HEK293 (cell line): ENCODE results near the gene DISC1.

Experiments
- CTCF ChIA-PET: fragments of 350-600 bp; formaldehyde crosslinking; extraction: SDS; loops from one replicate; lab custom pipeline; 2021; ENCODE audit warnings: antibody characterized with exemption; lab: Yijun Ruan, JAX
- POLR2A ChIA-PET: fragments of 300-600 bp; formaldehyde crosslinking; extraction: SDS; loops from one replicate; lab custom pipeline; 2020; ENCODE audit warnings: antibody characterized with exemption, inconsistent platforms; lab: Yijun Ruan, JAX
- H3K27ac ChIP-seq: fragments of 200-500 bp; sonication (Bioruptor generic); 2 replicates; pipeline ENCODE4 v1.5.1; 2014; ENCODE audit warnings: low read depth, low read length, control low read depth, inconsistent platforms; ENCODE audit errors: extremely low read depth
- H3K36me3 ChIP-seq, 2 experiments: fragments of 200-500 bp in 1 of 2; sonication (Bioruptor generic) in 1 of 2; 1 replicate in 1 of 2; 2 replicates in 1 of 2; pipeline ENCODE4 v1.5.1; 2014 to 2017; ENCODE audit warnings: inconsistent platforms in 2 of 2, low read length in 2 of 2; ENCODE audit not compliant: control insufficient read depth in 2 of 2, insufficient read depth in 1 of 2
- H3K4me1 ChIP-seq: fragments of 200-500 bp; sonication (Bioruptor generic); 2 replicates; pipeline ENCODE4 v1.5.1; 2014; ENCODE audit warnings: mild to moderate bottlenecking, low read length, inconsistent platforms; ENCODE audit not compliant: control insufficient read depth, insufficient read depth
- H3K4me3 ChIP-seq: 2 replicates; pipeline ENCODE4 v1.5.1; 2011; ENCODE audit warnings: low read depth, mild to moderate bottlenecking, control low read depth, low read length, moderate library complexity
- H3K9me3 ChIP-seq: fragments of 200-500 bp; sonication (Bioruptor generic); 2 replicates; pipeline ENCODE4 v1.5.1; 2014; ENCODE audit warnings: low read depth, low read length, inconsistent platforms; ENCODE audit not compliant: control insufficient read depth, insufficient read depth
- FEZF1 ChIP-seq: fragments of 450-650 bp; formaldehyde crosslinking; IDR thresholded peaks from 2 replicates; pipeline ENCODE4 v1.5.1; 2016; ENCODE audit warnings: missing biosample characterization, missing genetic modification characterization
- GLI2 ChIP-seq: fragments of 450-650 bp; formaldehyde crosslinking; IDR thresholded peaks from 2 replicates; pipeline ENCODE4; 2017; ENCODE audit warnings: missing biosample characterization, missing genetic modification characterization, low read depth, borderline replicate concordance
- IKZF3 ChIP-seq: fragments of 450-650 bp; IDR thresholded peaks from 2 replicates; pipeline ENCODE4 v1.5.0; 2018; ENCODE audit warnings: missing biosample characterization, mild to moderate bottlenecking, missing genetic modification characterization, moderate library complexity
- MEIS1 ChIP-seq: sonication (generic); formaldehyde crosslinking; IDR thresholded peaks from 2 replicates; pipeline ENCODE4 v1.8.1; 2022; ENCODE audit warnings: missing genetic modification reagents, mild to moderate bottlenecking, borderline replicate concordance
- OSR2 ChIP-seq: fragments of 450-650 bp; formaldehyde crosslinking; IDR thresholded peaks from 2 replicates; pipeline ENCODE4 v1.5.1; 2016; ENCODE audit warnings: missing biosample characterization, missing genetic modification characterization
- OVOL3 ChIP-seq: fragments of 450-650 bp; formaldehyde crosslinking; IDR thresholded peaks from 2 replicates; pipeline ENCODE4 v1.5.1; 2016; ENCODE audit warnings: missing biosample characterization, missing genetic modification characterization
- WT1 ChIP-seq: fragments of 450-650 bp; formaldehyde crosslinking; IDR thresholded peaks from 2 replicates; pipeline ENCODE4 v1.5.1; 2016; ENCODE audit warnings: missing biosample characterization, missing genetic modification characterization
- ZBTB17 ChIP-seq: fragments of 450-650 bp; formaldehyde crosslinking; IDR thresholded peaks from 2 replicates; pipeline ENCODE4 v1.5.1; 2016; ENCODE audit warnings: missing biosample characterization, missing genetic modification characterization
- ZFP69B ChIP-seq: fragments of 450-650 bp; formaldehyde crosslinking; IDR thresholded peaks from 2 replicates; pipeline ENCODE4 v1.5.1; 2016; ENCODE audit warnings: missing biosample characterization, missing genetic modification characterization
- ZNF10 ChIP-seq: fragments of 450-650 bp; formaldehyde crosslinking; IDR thresholded peaks from 2 replicates; pipeline ENCODE4 v1.5.1; 2017; ENCODE audit warnings: missing biosample characterization, missing genetic modification characterization
- ZNF18 ChIP-seq: fragments of 450-650 bp; formaldehyde crosslinking; IDR thresholded peaks from 2 replicates; pipeline ENCODE4 v1.5.1; 2016; ENCODE audit warnings: missing biosample characterization, missing genetic modification characterization
- ZNF335 ChIP-seq: fragments of 450-650 bp; formaldehyde crosslinking; conservative IDR thresholded peaks from 2 replicates; pipeline ENCODE4 v1.5.1; 2016; ENCODE audit warnings: missing biosample characterization, missing genetic modification characterization
- ZNF423 ChIP-seq: fragments of 450-650 bp; formaldehyde crosslinking; IDR thresholded peaks from 2 replicates; pipeline ENCODE4 v1.5.1; 2016; ENCODE audit warnings: missing biosample characterization, missing genetic modification characterization
- ZNF529 ChIP-seq: fragments of 450-650 bp; formaldehyde crosslinking; IDR thresholded peaks from 2 replicates; pipeline ENCODE4 v1.5.1; 2017; ENCODE audit warnings: missing genetic modification characterization, missing biosample characterization; ENCODE audit not compliant: insufficient replicate concordance
- ZNF561 ChIP-seq: fragments of 450-650 bp; IDR thresholded peaks from 2 replicates; pipeline ENCODE4 v1.5.1; 2018; ENCODE audit warnings: missing biosample characterization, missing genetic modification characterization, borderline replicate concordance
- ZNF660 ChIP-seq: fragments of 450-650 bp; IDR thresholded peaks from 2 replicates; pipeline ENCODE4 v1.5.1; 2018; ENCODE audit warnings: missing biosample characterization, mild to moderate bottlenecking, missing genetic modification characterization
- ZNF692 ChIP-seq: fragments of 450-650 bp; formaldehyde crosslinking; IDR thresholded peaks from 2 replicates; pipeline ENCODE4 v1.5.1; 2016; ENCODE audit warnings: missing biosample characterization, missing genetic modification characterization
- ZNF792 ChIP-seq: fragments of 450-650 bp; formaldehyde crosslinking; IDR thresholded peaks from 2 replicates; pipeline ENCODE4 v1.5.1; 2016; ENCODE audit warnings: missing biosample characterization, missing genetic modification characterization
- TF ChIP-seq, protein P1 (sequence below): fragments of 450-650 bp; formaldehyde crosslinking; IDR thresholded peaks from 2 replicates; pipeline ENCODE4 v1.5.1; 2016; ENCODE audit warnings: missing biosample characterization, missing genetic modification characterization
- TF ChIP-seq, protein P2 (sequence below): fragments of 450-650 bp; formaldehyde crosslinking; IDR thresholded peaks from 2 replicates; pipeline ENCODE4 v1.5.1; 2016; ENCODE audit warnings: missing biosample characterization, missing genetic modification characterization, borderline replicate concordance
- TF ChIP-seq, protein P3 (sequence below): fragments of 450-650 bp; formaldehyde crosslinking; IDR thresholded peaks from 2 replicates; pipeline ENCODE4 v1.5.1; 2016; ENCODE audit warnings: missing biosample characterization, missing genetic modification characterization

Gene DISC1

DNA sequence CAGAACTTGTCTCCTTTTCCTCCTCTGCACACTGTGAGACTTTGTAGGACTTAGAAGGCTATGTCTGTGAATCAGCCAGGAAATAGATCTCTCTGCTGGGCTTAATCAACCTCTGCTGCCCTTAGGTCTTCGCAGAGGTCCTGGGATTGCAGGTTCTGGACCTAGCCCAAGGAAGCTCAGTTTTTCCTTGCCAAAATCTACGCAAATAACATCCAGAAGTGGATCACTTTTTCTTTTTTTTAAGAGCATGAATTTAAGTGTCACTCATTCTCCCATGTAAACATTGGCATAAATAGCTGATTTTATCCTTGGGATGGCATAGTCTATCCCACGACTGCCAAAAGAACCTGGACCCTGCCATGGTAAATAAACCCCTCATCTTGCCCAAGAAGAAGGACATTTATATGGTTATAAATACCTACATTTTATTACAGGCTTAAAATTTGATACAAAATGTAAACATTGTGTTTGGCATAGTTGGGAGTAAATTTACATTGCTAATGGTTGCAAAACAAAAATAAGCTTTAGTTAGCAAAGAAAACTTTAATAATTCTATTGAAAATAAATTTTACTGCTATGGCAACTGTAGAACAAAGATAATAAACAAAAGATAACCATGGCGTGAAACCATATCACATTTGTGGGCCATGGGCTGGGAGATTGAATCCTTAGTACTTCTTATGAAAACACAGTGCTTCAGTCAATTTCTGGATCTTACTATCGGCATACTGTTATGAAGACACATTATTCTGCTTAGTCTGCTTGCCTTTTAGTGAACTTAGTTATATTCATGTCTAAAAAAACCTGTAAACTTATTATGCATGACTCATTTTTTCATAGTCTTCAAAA lies 24.5 kb upstream of the DISC1 start:
- Histone ChIP-seq H3K4me3 (no peak overlapping the region), H3K9me3 (no peaks in the 10 kb centered on the region), H3K27ac (peak overlapping the region; percentile 21; the same call in 1 of the 2 replicates), H3K4me1 (peaks cover 26% of the 10 kb centered on the region; the same call in 1 of the 2 replicates), H3K36me3 (no peaks in the 10 kb centered on the region)
- POLR2A ChIA-PET: interaction anchor here (1.2 kb wide), 1 partner anchor 960 kb away, joined by 3 read pairs; no protein-coding TSS in a partner anchor
- CTCF ChIA-PET: interaction anchor here (0.6 to 6.1 kb wide), 16 partner anchors 7 to 1434 kb away, joined by 3 to 50 read pairs (median 4); no protein-coding TSS in a partner anchor
- TF ChIP-seq IKZF3 (tag by site-specific recombination) (peak; percentile 20; the same call in 1 of the 2 replicates), ZNF692 (0 out of 2 replicates have a peak, but pooled peaks have one; percentile 39), ZNF18 (0 out of 2 replicates have a peak, but pooled peaks have one; percentile 12), OSR2 (tag by site-specific recombination) (peak; percentile 43; the same call in 1 of the 2 replicates), OVOL3 (tag by site-specific recombination) (peak; percentile 87), ZNF423 (0 out of 2 replicates have a peak, but pooled peaks have one; percentile 32), GLI2 (tag by site-specific recombination) (peak; percentile 68), ZNF10 (tag by site-specific recombination) (peak; percentile 44; the same call in 1 of the 2 replicates), ZFP69B (tag by site-specific recombination) (peak; percentile 16; the same call in 1 of the 2 replicates), ZNF792 (tag by site-specific recombination) (peak; percentile 34; the same call in 1 of the 2 replicates), ZBTB17 (tag by site-specific recombination) (peak; percentile 43; the same call in 1 of the 2 replicates), ZNF660 (peak; percentile 15; the same call in 1 of the 2 replicates), FEZF1 (tag by site-specific recombination) (peak; percentile 85), ZNF529 (tag by site-specific recombination) (no peak), WT1 (tag by site-specific recombination) (peak; percentile 88), ZNF561 (tag by site-specific recombination) (peak; percentile 25; the same call in 1 of the 2 replicates), MEIS1 (CRISPR knock-in tag) (no peak), ZNF335 (tag by site-specific recombination) (peak; percentile 80)
- TF ChIP-seq, protein P1, sequence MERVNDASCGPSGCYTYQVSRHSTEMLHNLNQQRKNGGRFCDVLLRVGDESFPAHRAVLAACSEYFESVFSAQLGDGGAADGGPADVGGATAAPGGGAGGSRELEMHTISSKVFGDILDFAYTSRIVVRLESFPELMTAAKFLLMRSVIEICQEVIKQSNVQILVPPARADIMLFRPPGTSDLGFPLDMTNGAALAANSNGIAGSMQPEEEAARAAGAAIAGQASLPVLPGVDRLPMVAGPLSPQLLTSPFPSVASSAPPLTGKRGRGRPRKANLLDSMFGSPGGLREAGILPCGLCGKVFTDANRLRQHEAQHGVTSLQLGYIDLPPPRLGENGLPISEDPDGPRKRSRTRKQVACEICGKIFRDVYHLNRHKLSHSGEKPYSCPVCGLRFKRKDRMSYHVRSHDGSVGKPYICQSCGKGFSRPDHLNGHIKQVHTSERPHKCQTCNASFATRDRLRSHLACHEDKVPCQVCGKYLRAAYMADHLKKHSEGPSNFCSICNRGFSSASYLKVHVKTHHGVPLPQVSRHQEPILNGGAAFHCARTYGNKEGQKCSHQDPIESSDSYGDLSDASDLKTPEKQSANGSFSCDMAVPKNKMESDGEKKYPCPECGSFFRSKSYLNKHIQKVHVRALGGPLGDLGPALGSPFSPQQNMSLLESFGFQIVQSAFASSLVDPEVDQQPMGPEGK (tag by site-specific recombination): no peak
- TF ChIP-seq, protein P2, sequence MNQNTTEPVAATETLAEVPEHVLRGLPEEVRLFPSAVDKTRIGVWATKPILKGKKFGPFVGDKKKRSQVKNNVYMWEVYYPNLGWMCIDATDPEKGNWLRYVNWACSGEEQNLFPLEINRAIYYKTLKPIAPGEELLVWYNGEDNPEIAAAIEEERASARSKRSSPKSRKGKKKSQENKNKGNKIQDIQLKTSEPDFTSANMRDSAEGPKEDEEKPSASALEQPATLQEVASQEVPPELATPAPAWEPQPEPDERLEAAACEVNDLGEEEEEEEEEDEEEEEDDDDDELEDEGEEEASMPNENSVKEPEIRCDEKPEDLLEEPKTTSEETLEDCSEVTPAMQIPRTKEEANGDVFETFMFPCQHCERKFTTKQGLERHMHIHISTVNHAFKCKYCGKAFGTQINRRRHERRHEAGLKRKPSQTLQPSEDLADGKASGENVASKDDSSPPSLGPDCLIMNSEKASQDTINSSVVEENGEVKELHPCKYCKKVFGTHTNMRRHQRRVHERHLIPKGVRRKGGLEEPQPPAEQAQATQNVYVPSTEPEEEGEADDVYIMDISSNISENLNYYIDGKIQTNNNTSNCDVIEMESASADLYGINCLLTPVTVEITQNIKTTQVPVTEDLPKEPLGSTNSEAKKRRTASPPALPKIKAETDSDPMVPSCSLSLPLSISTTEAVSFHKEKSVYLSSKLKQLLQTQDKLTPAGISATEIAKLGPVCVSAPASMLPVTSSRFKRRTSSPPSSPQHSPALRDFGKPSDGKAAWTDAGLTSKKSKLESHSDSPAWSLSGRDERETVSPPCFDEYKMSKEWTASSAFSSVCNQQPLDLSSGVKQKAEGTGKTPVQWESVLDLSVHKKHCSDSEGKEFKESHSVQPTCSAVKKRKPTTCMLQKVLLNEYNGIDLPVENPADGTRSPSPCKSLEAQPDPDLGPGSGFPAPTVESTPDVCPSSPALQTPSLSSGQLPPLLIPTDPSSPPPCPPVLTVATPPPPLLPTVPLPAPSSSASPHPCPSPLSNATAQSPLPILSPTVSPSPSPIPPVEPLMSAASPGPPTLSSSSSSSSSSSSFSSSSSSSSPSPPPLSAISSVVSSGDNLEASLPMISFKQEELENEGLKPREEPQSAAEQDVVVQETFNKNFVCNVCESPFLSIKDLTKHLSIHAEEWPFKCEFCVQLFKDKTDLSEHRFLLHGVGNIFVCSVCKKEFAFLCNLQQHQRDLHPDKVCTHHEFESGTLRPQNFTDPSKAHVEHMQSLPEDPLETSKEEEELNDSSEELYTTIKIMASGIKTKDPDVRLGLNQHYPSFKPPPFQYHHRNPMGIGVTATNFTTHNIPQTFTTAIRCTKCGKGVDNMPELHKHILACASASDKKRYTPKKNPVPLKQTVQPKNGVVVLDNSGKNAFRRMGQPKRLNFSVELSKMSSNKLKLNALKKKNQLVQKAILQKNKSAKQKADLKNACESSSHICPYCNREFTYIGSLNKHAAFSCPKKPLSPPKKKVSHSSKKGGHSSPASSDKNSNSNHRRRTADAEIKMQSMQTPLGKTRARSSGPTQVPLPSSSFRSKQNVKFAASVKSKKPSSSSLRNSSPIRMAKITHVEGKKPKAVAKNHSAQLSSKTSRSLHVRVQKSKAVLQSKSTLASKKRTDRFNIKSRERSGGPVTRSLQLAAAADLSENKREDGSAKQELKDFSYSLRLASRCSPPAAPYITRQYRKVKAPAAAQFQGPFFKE: no peak
- TF ChIP-seq, protein P3, sequence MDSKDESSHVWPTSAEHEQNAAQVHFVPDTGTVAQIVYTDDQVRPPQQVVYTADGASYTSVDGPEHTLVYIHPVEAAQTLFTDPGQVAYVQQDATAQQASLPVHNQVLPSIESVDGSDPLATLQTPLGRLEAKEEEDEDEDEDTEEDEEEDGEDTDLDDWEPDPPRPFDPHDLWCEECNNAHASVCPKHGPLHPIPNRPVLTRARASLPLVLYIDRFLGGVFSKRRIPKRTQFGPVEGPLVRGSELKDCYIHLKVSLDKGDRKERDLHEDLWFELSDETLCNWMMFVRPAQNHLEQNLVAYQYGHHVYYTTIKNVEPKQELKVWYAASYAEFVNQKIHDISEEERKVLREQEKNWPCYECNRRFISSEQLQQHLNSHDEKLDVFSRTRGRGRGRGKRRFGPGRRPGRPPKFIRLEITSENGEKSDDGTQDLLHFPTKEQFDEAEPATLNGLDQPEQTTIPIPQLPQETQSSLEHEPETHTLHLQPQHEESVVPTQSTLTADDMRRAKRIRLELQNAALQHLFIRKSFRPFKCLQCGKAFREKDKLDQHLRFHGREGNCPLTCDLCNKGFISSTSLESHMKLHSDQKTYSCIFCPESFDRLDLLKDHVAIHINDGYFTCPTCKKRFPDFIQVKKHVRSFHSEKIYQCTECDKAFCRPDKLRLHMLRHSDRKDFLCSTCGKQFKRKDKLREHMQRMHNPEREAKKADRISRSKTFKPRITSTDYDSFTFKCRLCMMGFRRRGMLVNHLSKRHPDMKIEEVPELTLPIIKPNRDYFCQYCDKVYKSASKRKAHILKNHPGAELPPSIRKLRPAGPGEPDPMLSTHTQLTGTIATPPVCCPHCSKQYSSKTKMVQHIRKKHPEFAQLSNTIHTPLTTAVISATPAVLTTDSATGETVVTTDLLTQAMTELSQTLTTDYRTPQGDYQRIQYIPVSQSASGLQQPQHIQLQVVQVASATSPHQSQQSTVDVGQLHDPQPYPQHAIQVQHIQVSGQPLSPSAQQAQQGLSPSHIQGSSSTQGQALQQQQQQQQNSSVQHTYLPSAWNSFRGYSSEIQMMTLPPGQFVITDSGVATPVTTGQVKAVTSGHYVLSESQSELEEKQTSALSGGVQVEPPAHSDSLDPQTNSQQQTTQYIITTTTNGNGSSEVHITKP (tag by site-specific recombination): peak; percentile 46
